GM18511 (cell line): ENCODE data around the gene TTLL12.

Source experiments
- ATAC-seq: cut with Tn5 transposase; IDR thresholded peaks from one replicate; pipeline ENCODE4 v1.9.1; 2021; ENCODE audit warnings: mild to moderate bottlenecking, moderate library complexity; ENCODE audit not compliant: unreplicated experiment

Gene TTLL12

DNA sequence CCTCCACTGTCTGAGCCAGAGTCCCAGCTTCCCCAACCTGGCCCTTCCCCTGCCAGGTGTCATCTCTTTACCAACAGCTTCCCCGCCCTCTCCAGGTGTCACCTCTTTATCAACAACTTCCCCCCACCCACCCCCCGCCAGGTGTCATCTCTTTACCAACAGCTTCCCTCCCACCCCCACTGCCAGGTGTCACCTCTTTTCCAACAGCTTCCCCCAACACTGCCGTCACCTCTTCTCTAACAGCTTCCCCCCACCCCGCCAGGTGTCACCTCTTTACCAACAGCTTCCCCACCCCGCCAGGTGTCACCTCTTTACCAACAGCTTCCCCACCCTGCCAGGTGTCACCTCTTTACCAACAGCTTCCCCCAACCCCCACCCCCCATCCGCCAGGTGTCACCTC lies 29.8 kb upstream of the TTLL12 start:
- ATAC-seq, result no peak

DNA sequence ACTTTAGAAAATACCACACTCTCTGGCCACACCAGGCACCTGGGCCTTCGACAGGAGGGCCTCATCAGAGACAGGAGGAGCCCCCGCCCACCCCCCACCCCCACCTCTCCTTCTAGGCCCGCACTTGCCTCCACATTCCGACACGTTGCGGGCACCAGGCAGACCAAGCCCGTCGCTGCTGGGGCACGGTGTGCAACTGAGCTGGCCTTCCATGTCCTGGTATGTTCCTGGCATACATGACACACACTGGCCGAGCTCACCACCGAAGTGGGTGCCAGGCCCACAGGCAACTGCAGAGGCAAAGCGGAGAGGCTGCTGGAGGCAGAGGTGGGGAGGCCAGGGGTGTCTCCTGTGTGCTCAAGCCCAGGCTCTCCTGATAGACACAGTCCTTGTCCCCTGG lies 27.0 kb upstream of the TTLL12 start:
- ATAC-seq, result no peak

DNA sequence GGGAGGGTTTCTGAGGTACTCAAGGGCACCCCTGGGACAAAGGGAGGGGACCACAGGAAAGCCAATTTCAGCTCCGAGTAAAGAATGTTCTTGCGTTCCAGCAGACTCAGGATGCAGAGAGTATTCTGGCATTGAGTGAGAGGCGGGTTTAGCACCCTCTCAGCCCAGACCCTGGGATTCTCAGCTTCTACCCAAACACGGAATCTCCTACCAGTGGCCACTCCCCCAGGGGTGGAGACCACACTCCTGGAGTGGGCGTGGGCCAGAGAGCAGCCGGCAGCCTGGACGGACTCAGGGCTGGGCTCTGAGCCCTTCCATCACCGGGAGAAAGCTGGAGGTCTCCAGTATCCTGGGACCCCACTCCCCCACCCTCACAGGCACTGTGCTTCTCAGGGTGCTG lies 26.1 kb upstream of the TTLL12 start:
- no peak for ATAC-seq

DNA sequence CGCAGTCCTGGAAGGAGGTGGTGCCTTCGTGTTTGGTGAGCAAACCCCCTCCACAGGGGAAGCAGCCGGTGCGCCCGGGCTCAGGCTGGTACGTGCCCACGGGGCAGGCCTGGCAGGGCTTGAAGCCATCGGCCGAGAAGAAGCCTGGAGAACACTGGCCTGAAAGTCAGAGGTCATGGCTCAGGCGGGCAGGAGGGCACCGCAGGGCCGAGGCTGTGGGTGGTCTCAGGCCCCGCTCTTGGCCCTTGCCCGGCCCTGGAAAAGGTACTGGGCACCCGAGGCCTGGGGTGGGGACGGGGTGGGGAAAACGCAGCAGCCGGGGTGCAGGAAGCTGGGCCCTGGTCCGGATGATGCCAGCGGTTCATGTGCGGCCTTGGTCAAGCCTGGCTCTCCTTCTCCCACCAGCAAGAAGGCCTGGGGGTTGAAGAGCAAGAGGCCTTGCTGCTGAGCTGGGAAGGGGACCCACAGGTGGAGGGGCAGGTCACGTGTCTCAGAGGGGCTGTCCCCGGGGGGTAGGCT lies 25.6 kb upstream of the TTLL12 start:
- ATAC-seq, result no peak

DNA sequence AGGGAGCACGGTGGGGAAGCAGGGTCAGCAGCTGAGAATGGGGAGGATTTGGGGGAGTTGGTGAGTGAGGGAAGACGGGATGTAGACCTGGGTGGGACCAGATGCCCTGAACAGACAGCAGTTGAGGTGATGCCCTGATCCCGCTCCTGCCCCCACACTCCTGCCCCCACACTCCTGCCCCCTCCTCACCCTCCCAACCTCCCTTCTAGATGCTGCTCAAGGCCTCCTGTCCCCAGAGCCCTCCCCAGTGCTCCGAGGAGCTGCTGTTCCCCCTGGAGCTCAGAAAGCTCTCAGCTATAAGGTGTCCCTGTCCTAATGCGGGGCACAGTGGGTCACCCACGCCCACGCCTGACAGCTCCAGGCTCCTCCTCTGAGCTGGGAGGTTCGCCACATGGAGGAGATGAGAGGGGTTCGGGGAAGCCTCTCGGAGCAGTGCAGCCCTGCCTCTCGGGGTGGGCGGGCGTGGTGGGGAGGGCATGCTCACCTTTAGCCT lies 25.1 kb upstream of the TTLL12 start:
- ATAC-seq, result no peak

DNA sequence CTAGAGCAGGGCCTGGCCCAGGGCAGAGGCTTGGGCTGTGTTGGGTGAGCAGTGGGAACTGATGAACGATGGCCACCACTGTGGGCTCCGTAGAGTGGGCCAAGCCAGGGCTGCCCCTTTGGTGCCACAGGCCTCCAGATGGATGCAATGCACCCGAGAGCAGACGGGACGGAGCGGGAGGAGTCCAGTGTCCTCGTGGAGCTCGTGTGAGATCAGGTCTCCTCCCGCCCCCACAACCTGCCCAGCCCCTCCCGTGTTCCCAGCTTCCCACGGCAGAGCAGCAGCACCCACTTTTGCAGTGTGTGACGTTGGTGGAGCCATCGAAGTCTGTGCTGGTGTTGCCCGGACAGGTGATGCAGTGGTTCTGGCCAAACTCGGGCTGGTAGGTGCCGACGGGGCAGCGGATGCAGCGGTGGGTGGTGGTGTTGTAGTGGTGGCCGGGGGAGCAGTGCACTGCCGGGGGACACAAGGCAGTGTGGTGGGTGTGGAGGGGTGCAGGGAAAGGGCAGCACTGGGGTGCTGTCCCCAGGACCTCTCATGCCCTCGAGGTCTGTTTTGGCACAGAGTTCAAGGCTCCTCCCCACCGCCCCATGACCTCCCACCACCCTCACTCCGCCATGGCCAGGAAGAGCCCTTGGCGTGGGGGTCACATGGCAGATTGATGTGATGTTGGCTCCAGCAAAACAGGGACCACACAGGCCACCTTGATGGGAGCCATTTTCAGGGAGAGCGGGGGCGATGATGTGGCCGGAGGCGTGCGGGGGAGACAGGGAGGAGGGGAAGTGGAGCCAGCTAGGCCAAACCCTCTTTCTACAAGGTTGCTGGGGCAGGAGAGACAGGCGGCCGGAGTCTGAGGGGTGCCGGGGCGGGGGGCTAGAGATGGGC lies 23.9 kb upstream of the TTLL12 start:
- ATAC-seq, result no peak

DNA sequence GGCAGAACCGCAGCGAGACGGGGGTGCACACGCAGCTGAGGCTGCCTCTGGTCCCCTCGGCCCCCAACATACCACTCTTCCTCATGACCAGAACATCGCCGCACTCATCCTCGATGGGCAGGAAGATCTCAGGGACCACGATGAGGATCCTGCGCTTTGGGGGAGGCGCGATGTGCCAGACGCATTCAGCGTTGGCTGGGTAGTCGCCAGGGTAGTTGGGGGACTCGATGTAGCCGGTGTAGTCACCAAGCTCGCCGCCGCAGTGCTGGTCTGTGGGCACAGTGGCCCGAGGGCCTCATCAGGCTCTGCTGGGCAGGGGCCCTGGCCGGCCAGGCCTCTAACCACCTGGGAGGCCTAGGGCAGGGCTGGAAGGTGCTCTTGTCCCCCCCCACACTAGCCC lies 23.0 kb upstream of the TTLL12 start:
- ATAC-seq, result no peak

DNA sequence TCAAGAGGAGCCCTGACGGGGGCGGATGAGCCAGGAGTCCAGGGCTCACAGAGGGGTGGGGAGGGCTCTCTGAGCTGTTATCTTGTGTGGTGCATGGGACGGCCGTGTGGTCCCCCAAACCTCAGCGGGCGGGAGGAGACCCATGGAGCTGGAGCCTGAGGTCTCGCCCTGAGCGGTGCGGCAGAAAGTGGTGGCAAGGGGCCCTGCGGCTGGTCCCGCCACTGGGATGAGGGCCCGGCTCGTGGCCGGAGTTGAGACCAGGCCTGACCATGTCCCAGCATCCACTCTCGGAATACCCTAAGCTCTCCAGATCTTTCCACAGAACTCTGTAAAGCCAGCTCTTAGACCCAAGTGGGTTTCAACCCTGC lies 22.6 kb upstream of the TTLL12 start:
- ATAC-seq, result no peak

DNA sequence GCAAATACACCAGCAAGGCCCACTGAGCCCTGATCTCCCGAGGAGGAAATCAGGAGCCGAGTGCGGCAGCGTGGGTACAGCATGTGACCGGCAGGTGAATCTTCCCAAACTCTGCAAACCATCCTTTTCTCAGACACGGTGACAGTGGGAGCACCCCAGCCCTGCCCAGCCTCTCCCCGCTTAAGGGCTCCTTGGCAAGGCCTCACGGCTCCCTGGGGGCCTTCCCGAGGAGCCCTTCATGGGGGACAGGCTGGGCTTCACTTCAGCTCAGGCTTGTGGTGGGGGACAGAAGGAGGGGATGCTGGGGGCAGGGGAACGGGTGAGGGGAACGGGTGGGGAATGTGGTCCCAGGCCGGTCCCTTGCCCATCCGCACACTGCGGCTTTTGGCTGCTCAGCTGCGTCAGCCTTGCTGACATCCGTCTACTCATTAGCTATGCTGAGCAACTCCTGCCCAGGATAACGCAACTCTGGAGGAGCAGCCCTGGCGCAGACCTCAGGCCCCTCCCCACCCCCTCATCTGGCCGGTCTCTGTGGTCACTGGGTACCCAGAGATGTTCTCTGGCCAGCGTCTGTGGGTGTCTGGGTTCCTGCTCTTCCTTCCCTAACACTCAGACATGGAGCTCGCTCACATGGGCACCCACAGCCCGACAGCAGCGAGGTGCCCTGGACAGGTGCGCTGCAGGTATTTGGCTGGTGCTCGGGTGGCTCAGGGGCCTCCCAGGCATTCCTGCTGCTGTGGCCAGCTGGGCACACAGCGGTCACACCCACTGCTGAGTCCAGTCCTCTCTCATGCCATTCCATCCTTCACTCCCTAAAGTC lies 22.0 kb upstream of the TTLL12 start:
- no peak for ATAC-seq

DNA sequence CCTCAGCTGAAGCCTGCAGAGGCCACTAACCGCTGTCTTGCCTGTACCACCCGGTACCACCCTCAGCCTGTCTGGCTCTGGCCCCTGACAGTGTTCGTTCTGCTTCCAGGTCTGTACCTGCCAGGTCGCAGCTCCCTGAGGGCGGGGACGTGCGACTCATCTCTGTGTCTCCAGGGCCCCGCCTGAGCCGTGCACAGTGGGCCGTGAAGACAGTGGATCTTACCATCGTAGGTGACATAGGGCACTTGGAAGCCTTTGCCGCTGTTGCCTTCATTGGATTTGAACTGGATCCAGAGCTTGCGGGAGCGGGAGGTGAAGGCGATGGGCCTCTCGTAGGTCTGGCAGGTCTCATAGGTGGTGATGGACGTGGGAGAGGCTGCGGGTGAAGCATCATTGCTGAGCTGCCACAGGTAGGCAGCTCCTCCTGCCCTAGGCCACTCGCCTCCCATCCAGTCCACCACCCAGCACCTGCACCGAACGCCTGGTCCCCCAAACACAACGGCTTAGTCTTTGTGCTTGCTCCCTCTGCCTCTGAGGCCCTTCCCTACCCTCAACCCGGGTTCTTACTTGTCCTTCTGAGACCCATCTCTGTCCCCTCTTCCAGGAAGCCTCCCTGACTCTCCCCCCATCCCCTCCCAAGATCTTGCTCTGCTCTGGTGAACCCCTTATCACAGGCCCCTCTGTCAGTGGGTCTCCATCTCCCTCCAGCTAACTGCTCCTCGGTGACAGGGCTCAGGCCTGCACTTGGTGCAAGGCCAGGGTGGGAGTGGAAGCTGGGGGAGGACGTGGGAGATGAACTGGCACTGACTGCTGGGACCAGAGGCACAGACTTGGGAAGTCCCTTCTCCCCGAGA lies 21.1 kb upstream of the TTLL12 start:
- no peak for ATAC-seq

DNA sequence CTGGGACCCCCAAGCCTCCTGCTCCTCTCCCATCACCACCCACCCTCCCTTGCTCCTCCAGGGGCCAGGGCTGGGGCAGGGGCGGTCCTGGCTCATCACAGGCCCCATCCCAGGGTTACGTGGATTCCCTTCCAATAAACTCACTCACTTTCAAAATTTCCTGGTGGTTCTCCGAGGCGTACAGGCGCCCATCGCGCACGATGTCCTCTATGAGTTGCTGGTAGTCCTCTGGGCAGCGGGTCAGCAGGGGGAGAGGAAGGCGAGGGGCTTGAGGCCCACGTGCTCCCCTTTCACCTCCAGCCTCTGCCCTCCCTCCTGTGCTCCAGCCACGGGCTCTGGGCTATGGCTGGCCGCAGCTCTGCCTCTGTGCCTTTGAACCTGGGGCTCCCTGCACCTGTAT lies 20.5 kb upstream of the TTLL12 start:
- ATAC-seq, result no peak

DNA sequence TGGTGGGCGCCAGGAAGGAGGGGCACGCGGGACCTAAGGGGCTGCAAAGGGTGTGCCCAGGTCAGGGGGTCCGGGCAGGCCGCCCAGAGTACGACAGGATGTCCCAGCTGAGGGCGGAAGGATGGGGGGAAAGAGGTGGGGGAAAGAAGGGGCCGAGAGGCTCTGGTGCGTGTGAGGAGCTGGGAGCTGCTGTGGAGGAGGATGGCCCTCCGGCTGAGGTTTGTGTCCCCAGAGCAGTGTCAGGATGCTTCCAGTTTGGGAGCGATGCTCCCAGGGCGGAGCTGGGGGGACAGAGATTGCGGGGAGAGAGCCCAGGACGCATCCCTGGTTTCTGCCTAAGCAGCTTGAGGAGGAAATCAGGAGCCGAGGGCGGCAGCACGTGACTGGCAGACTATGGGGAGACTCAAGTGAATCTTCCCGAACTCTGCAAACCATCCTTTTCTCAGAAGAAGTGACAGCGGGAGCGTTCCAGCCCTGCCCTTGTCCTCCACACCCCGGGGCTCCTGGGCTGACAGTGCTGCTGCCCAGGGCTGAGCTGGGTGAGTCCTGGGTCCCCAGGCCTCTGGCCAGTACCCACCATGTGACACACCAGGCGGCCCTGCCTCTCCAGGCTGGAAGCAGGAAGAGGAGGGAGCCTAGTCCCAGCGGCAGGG lies 19.7 kb upstream of the TTLL12 start:
- no peak for ATAC-seq

DNA sequence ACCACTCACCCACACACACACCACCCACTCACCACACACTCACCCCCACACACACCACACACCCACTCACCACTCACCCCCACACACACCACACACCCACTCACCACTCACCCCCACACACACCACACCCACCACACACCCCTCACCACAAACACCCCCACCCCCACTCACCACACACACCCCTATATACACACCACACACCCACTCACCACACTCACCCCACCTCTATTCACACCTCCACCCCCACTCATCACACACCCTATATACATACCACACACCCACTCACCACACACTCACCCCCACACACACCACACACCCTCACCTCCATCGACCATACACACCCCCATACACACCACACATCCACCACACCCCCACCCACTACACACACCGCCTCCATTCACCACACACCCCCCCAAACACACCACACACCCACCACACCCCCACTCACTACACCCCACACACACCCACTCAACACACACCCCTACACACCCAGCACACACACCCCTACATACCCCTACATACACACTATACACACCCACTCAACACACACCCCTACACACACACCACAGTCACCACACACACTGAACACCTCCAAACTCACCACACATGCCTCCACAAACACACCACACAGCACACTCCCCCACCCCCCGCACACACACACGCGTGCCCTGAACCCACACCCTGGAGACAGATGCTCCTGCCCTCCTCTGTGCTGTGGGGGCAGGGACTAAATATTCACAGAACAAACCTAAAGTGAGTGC lies 19.0 kb upstream of the TTLL12 start:
- no peak for ATAC-seq

DNA sequence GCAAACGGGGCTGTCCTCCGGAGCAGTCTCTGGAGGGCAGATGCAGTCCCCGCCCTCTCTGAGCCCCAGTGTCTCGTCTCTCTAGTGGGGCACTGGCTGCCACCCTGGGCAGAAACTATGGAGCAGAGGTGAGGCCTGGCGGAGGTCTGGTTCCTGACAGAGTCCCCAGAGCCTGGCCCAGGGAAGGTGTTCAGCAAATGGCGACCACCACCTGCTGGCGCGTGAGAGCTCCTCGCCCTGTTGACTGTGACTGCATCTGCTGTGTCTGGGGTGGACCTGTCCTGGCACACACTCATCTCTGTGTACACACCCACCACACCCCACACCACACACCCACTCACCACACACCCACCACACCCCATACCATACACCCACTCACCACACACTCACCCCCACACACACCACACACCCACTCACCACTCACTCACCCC lies 18.3 kb upstream of the TTLL12 start:
- no peak for ATAC-seq

DNA sequence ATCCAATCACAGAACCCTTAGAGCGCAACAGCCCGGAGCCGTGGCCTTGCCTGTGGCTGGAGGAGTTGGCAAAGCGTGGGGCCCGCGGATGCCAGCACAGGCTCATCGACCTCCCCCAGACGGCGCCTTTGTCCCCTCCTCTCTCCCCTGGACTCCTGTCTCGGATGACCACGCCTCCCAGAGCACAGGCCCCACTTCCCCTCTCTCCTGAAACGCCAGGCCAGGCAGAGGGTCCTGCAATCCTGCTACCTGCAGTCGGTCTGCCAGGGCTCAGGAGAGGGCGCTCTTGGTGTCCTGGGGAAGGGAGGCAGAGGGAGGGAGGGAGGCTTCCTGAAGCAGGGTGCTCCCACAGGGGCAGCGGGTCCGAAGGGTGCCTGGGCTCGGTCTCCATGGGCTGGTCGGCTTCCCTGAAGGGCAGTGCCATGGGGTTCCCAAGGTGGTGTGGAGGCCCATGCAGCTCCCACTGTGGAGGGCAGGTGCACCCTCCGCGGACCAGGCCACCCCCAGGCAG lies 16.6 kb upstream of the TTLL12 start:
- ATAC-seq, result no peak

DNA sequence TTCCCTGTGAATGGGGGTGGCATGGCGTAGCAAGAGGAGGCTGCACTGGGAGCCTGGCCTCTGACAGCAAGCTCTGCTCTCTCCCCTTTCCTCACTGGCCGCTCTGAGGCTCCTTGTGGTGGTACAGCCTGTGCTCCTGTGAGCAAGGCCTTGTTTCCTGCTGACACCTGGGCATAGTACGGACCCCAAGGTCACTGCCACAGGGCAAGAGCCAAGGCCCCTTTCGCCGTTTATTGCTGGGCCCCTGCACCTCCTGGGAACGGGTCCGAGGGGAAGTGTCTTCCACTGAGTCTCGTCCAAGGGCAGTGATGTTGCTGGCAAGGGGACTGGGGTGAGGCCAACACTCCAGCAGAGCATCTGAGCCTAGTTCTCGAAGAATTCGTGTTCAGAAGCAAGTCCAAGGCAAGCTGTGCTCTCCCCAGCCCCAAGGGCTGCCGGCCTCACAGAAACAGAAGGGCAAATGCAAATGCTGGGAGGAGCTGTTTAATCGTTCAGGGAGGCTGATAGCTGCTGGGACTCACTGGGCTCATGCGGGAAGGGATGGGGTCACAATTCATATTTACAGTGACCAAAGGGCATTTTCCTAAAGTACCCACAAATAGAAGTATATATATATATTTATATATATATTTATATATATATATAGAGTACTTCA lies 15.9 kb upstream of the TTLL12 start:
- no peak for ATAC-seq

DNA sequence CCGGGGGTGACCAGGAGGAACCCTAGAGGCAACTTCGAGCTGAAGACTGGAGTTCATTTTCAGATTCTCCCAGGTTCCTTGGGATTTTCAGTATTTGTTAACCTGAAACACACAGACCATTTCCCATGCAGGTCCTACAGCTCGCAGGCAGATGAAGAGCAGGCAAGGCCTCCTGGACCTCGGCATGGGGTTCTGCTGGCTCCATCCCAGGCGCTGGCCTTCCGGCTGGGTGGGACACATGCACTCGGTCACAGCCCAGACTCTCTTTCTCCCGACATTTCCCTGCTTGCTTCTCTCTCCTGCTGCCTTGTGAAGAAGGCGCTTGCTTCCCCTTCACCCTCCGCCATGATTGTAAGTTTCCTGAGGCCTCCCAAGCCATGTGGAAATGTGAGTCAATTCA lies 15.4 kb upstream of the TTLL12 start:
- no peak for ATAC-seq

DNA sequence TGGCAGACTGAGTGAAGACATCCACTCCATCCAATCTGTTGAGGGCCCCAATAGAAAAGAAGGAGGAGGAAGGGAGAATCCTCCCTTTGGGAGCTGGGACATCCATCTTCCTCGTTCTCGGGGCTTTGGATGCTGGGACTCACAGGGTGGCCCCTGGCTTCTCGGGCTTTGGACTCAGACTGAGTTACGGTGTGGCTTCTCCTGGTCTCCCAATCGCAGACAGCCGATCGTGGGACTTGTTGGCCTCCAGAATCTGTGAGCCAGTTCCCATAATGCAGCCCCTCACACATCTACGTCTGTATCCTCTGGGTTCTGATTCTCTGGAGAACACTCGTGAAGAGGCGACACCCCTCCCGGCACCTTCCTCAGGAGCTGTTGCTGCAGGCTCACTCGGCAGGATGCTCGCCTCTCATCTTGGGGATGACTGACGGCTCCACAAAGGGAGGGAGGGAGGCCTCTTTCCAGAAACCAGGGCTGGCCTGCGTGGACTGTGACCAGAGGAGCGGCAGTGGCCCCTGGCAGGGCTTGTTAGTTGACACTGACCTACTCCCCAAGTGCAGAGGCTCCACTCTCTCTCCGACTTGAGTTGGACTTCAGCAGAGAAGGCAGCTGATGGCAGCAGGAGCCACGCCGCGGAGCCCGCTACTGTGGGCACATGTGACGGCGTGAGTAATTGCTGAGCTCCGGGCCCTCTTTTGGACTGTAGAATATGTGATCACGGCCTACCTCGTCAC lies 14.7 kb upstream of the TTLL12 start:
- no peak for ATAC-seq
